Stimulated activated naive B cell treated with anti-CD40 and anti-IgM and Interleukin-4, amounts not matched to agents 10 μg/mL and 1 μg/mL and 100 μg/mL, for 72 hours (primary cell): Measurements from ENCODE around the gene SHE.
"Not testable (repeated sequence)": the region's sequence is repeated elsewhere in the genome, so short reads cannot be mapped to it uniquely, and the experiment has no call there.

Source experiments
- ATAC-seq, 2 donors: fragments of 150-1000 bp; cut with Tn5 transposase; replicated peaks; 2 replicates each; pipeline ENCODE4 v1.10.0; 2021; ENCODE audit warnings: moderate library complexity in 1 of 2
- DNase-seq: peaks from one replicate; pipeline ENCODE4 v3.0.0; 2021
- H3K27ac Mint-ChIP-seq: one replicate; pipeline ENCODE4 v1.8.0; 2022; ENCODE audit warnings: mild to moderate bottlenecking, mixed read lengths
- H3K27me3 Mint-ChIP-seq, 2 donors: one replicate each; pipeline ENCODE4 v1.8.0; 2022; ENCODE audit warnings: mixed read lengths in 2 of 2
- H3K36me3 Mint-ChIP-seq, 2 donors: one replicate each; pipeline ENCODE4 v1.8.0; 2022; ENCODE audit warnings: mixed read lengths in 2 of 2, mild to moderate bottlenecking in 1 of 2
- H3K4me1 Mint-ChIP-seq, 2 donors: one replicate each; pipeline ENCODE4 v1.8.0; 2022; ENCODE audit warnings: mixed read lengths in 2 of 2, mild to moderate bottlenecking in 1 of 2
- H3K4me3 Mint-ChIP-seq, 2 donors: one replicate each; pipeline ENCODE4 v1.8.0; 2022; ENCODE audit warnings: mild to moderate bottlenecking in 2 of 2, mixed read lengths in 2 of 2, moderate library complexity in 1 of 2
- H3K9me3 Mint-ChIP-seq, 2 donors: one replicate each; pipeline ENCODE4 v1.8.0; 2022; ENCODE audit warnings: mixed read lengths in 2 of 2, mild to moderate bottlenecking in 1 of 2

The SHE gene

DNA sequence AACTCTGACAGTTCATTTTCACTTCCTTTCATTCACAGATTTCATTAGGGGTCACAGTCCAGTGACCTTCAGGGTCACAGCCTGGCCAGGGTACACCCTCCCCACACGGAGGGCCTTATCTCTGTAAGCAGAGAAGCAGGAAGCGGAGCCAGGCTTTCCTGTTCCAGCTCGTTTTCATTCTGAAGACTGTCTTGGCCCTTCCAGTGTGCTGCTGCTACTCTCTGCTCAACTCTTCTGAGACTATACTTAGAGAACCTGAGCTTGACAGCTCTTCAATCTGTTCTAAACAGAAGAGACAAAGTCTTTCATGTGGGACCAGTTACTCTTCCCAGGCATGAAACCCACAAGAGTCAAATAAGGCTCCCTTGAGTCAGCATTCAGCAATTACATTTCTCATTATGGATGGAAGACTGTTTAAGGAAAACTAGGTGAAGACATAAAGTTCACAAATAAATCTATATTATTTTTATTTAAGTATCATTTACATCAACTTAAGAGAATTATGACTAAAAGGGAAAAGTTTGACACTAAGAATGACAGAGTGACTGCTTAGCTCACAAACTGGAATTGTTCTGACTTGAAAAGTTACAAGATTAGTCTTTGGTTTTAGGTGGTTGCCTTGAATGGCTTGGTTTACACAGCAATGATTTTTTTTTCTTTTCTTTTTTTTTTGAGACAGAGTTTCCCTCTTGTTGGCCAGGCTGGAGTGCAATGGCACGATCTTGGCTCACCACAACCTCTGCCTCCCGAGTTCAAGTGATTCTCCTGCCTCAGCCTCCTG, 5.0 kb downstream of the SHE start:
- peak overlapping the region in 1 of 2 donors; percentile 50 for H3K4me3 Mint-ChIP-seq
- ATAC-seq (peak; percentile 33 to 55), DNase-seq (no peak)
- H3K4me1 Mint-ChIP-seq, result peaks cover 26 to 40% of the 10 kb centered on the region in 2 donors
- peaks cover 0 to 1% of the 10 kb centered on the region in 2 donors for H3K36me3 Mint-ChIP-seq
- H3K27me3 Mint-ChIP-seq, result peaks cover 16 to 22% of the 10 kb centered on the region in 2 donors
- H3K27ac Mint-ChIP-seq, result peak overlapping the region; percentile 68
- no peaks in the 10 kb centered on the region for H3K9me3 Mint-ChIP-seq

GRCh38 chr1:154496383-154496782, 5.8 kb downstream of the SHE start:
- no peak for ATAC-seq

DNA sequence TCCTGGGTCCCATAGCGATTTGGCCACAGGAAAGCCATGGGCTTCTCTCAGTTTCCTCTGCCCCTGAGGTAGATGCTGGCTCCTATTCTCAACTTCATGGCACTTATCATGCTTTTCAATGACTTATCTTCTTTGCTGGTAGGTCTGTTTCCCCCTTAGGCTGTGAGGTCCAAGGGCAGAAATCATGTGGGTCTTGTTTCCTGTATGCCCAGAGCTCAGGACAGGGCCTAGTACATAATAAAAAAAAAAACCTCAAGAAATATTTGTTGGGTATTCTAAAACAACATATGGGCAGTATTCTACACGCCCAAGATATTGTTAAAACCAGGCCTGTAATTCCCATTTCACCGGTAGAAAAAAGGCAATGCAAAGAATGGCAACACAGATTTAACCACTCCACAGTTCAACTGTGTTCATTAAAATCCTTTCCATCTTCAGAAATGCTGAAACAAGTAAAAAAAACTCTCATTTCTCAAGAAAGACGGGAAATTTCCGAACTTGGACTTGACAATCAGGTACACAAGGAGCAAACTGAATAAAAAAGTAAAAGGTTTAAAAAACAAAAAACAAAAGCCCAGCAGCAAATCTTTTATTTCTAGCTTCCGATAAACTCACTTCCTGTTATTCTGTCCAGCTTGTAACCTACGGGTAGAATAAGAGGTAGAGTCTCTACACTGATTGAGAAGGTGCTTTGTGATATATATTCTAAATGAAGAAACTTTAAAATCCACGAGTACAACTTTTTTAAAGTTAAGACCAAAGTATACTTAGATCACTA, 6.5 kb downstream of the SHE start:
- no peak overlapping the region for H3K4me3 Mint-ChIP-seq
- H3K27ac Mint-ChIP-seq, result no peak overlapping the region
- no peaks in the 10 kb centered on the region for H3K9me3 Mint-ChIP-seq
- peaks cover 36 to 49% of the 10 kb centered on the region in 2 donors for H3K4me1 Mint-ChIP-seq
- DNase-seq, result no peak
- peaks cover 9 to 11% of the 10 kb centered on the region in 2 donors for H3K27me3 Mint-ChIP-seq
- no peak for ATAC-seq
- H3K36me3 Mint-ChIP-seq, result no peaks in the 10 kb centered on the region

More at GRCh38 chr1:154496383-154496782, 5.8 kb downstream of the SHE start:
- Mint-ChIP-seq H3K4me1 (peaks cover 33 to 45% of the 10 kb centered on the region in 2 donors), H3K36me3 (peaks cover 0 to 1% of the 10 kb centered on the region in 2 donors), H3K4me3 (no peak overlapping the region), H3K27ac (no peak overlapping the region), H3K9me3 (no peaks in the 10 kb centered on the region), H3K27me3 (peaks cover 14 to 18% of the 10 kb centered on the region in 2 donors)
- DNase-seq, result no peak

GRCh38 chr1:154493276-154493675, 8.9 kb downstream of the SHE start:
- no peaks in the 10 kb centered on the region for H3K9me3 Mint-ChIP-seq
- DNase-seq, result no peak
- peak overlapping the region; percentile 25 for H3K4me3 Mint-ChIP-seq
- ATAC-seq, result peak; percentile 55 to 69
- H3K27ac Mint-ChIP-seq, result no peak overlapping the region
- peaks cover 39 to 55% of the 10 kb centered on the region in 2 donors for H3K4me1 Mint-ChIP-seq
- H3K27me3 Mint-ChIP-seq, result no peaks in the 10 kb centered on the region
- no peaks in the 10 kb centered on the region for H3K36me3 Mint-ChIP-seq

DNA sequence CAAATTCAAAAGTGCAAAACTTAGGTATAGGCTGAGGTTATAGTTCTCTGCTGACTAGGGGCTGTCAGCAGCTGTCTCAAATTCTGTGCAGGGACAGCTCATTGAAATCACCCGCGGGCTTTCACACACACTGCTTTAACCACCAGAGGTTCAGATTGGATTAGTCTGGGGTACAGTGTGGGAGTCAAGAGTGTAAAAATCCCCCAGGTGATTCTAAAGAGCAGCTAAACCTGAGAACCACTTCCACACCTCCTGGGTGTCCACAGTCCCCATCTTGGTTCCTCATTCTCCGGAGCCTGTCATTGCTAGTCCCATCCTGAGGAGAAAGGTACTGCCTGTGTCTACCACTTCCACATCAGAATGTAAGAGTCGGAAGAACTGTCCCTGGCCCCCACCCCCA, 10.1 kb downstream of the SHE start:
- no peaks in the 10 kb centered on the region for H3K36me3 Mint-ChIP-seq
- no peaks in the 10 kb centered on the region for H3K27me3 Mint-ChIP-seq
- H3K9me3 Mint-ChIP-seq, result no peaks in the 10 kb centered on the region
- peak overlapping the region; percentile 25 to 29 for H3K4me3 Mint-ChIP-seq
- H3K27ac Mint-ChIP-seq, result peak overlapping the region; percentile 83
- peaks cover 37 to 49% of the 10 kb centered on the region in 2 donors for H3K4me1 Mint-ChIP-seq
- ATAC-seq (peak; percentile 82 to 85), DNase-seq (peak; percentile 32)

GRCh38 chr1:154490317-154490716, 11.9 kb downstream of the SHE start:
- no peak for DNase-seq
- Mint-ChIP-seq H3K9me3 (no peaks in the 10 kb centered on the region), H3K27ac (no peak overlapping the region), H3K27me3 (no peaks in the 10 kb centered on the region), H3K4me3 (no peak overlapping the region), H3K4me1 (peaks cover 28 to 34% of the 10 kb centered on the region in 2 donors), H3K36me3 (no peaks in the 10 kb centered on the region)
- ATAC-seq, result no peak

DNA sequence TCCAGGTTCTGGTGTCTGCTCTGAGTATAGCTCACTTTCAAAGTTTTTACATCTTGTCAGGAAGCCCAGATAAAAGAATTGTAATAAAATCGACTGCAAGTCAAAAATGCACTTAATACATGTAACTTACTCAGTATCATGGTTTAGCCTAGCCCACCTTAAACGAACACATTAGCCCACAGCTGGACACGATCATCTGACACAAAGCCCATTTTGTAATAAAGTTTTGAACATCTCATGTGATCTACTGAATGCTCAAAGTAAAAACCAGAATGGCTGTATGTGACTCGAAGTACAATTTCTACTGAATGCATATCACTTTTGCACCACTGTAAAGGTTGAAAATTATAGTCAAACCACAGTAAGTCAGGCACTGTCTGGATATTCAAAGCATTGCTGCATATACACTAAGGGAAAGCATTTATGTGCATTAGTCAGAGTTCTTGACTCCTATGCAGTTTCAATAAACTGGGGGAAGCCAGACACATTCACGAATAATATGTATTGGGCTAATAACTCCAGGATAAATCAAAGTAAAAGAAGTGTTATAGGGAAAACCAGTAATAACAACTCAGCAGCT, 12.4 kb downstream of the SHE start:
- Mint-ChIP-seq H3K4me1 (peaks cover 28 to 34% of the 10 kb centered on the region in 2 donors), H3K27me3 (no peaks in the 10 kb centered on the region), H3K9me3 (no peaks in the 10 kb centered on the region), H3K36me3 (no peaks in the 10 kb centered on the region), H3K4me3 (no peak overlapping the region), H3K27ac (no peak overlapping the region)
- DNase-seq (no peak), ATAC-seq (no peak)

GRCh38 chr1:154488922-154489321, 13.3 kb downstream of the SHE start:
- Mint-ChIP-seq H3K9me3 (no peaks in the 10 kb centered on the region), H3K4me1 (peaks cover 28 to 34% of the 10 kb centered on the region in 2 donors)
- no peak for ATAC-seq

GRCh38 chr1:154486756-154487155, 15.5 kb downstream of the SHE start:
- ATAC-seq, H3K27ac Mint-ChIP-seq: not testable (repeated sequence)
- H3K4me1 Mint-ChIP-seq, result peaks cover 12 to 17% of the 10 kb centered on the region in 2 donors

More at GRCh38 chr1:154488922-154489321, 13.3 kb downstream of the SHE start:
- Mint-ChIP-seq H3K27me3 (no peaks in the 10 kb centered on the region), H3K27ac (no peak overlapping the region), H3K4me3 (no peak overlapping the region), H3K36me3 (no peaks in the 10 kb centered on the region)
- no peak for DNase-seq

GRCh38 chr1:154485910-154486496, 16.2 kb downstream of the SHE start:
- H3K4me3 Mint-ChIP-seq, result no peak overlapping the region
- H3K9me3 Mint-ChIP-seq, result no peaks in the 10 kb centered on the region
- ATAC-seq (no peak), DNase-seq (no peak)
- H3K27ac Mint-ChIP-seq, result no peak overlapping the region
- H3K4me1 Mint-ChIP-seq, result peaks cover 5 to 9% of the 10 kb centered on the region in 2 donors
- peaks cover 3 to 5% of the 10 kb centered on the region in 2 donors for H3K27me3 Mint-ChIP-seq
- no peaks in the 10 kb centered on the region for H3K36me3 Mint-ChIP-seq

More at GRCh38 chr1:154486756-154487155, 15.5 kb downstream of the SHE start:
- H3K4me3 Mint-ChIP-seq, H3K27me3 Mint-ChIP-seq, H3K36me3 Mint-ChIP-seq, DNase-seq, H3K9me3 Mint-ChIP-seq: not testable (repeated sequence)

DNA sequence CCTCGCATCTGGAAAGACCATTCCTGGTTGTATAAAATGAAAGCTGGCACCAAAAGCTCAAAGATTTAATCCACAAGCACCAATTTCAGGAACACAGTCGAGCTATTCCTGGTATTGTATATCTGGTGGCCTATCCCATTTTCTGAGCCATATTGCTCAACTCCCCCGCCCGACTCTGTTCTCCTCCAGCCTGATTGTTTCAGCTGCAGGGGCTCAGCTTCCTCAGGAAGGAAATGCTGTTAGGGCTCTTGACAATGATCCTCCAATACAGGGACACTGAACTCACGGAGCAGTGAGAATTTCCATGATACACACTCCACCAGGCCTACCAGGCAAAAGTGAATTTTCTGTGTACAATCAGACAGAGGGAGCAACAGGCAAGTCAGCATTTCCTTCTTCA, 17.1 kb downstream of the SHE start:
- H3K27ac Mint-ChIP-seq, result no peak overlapping the region
- H3K4me3 Mint-ChIP-seq, result no peak overlapping the region
- ATAC-seq (no peak), DNase-seq (no peak)
- no peaks in the 10 kb centered on the region for H3K9me3 Mint-ChIP-seq
- peaks cover 0 to under 1% of the 10 kb centered on the region in 2 donors for H3K4me1 Mint-ChIP-seq
- no peaks in the 10 kb centered on the region for H3K36me3 Mint-ChIP-seq
- peaks cover 3 to 5% of the 10 kb centered on the region in 2 donors for H3K27me3 Mint-ChIP-seq

- Mint-ChIP-seq H3K27me3 (peaks cover 3 to 5% of the 10 kb centered on the region in 2 donors), H3K4me3 (no peak overlapping the region), H3K9me3 (no peaks in the 10 kb centered on the region), H3K4me1 (peaks cover 2 to 5% of the 10 kb centered on the region in 2 donors), H3K36me3 (no peaks in the 10 kb centered on the region), H3K27ac (no peak overlapping the region)
- DNase-seq (no peak), ATAC-seq (no peak)
Observed at GRCh38 chr1:154483941-154484803, 18.0 kb downstream of the SHE start.

GRCh38 chr1:154481053-154481452, 21.2 kb downstream of the SHE start:
- Mint-ChIP-seq H3K9me3 (no peaks in the 10 kb centered on the region), H3K36me3 (no peaks in the 10 kb centered on the region), H3K27ac (no peak overlapping the region), H3K4me1 (peaks cover 5 to 13% of the 10 kb centered on the region in 2 donors), H3K4me3 (no peak overlapping the region), H3K27me3 (peaks cover 3 to 5% of the 10 kb centered on the region in 2 donors)
- ATAC-seq (no peak), DNase-seq (no peak)
